HCT116 (cell line): Measurements from ENCODE around the gene MTERF4. TPM values are rescaled to one million over a fixed set of nuclear protein-coding genes. Genes with fewer than 3 reads are reported as not detected.

ENCODE experiments used
- ATAC-seq: fragments of 200-7000 bp; cut with Tn5 transposase; 2 replicates; pipeline ENCODE4 v1.9.1; 2020; ENCODE audit warnings: mild to moderate bottlenecking, moderate library complexity
- BruUV-seq: library from RNA; stranded (reverse); fragments of 400-500 nt; replicated peaks from 2 replicates; lab custom pipeline; 2021; lab: Mats Ljungman, UMichigan
- CTCF ChIA-PET: fragments of 300-600 bp; sonication (Branson Sonifier 250); formaldehyde crosslinking; loops from one replicate; lab custom pipeline; 2021; ENCODE audit warnings: antibody characterized with exemption; lab: Charles Lee
- POLR2A ChIA-PET: fragments of 300-600, 350-600 bp; sonication (Branson Sonifier 250); formaldehyde crosslinking; loops from one replicate; lab custom pipeline; 2021; ENCODE audit warnings: antibody characterized with exemption; lab: Charles Lee
- RAD21 ChIA-PET, 2 experiments: fragments of 300-600 bp; sonication (Branson Sonifier 250); formaldehyde crosslinking; loops; one replicate each; lab custom pipeline; 2023; ENCODE audit warnings: low total read pairs in 2 of 2; ENCODE audit not compliant: uncharacterized antibody in 2 of 2, unreplicated experiment in 2 of 2, low non-redundant PET in 1 of 2; lab: Charles Lee
- DNase-seq: peaks from one replicate; pipeline ENCODE4 v3.0.0-alpha.2; 2010; ENCODE audit warnings: low read depth, low spot score
- H2AFZ ChIP-seq: fragments of 200-600 bp; shearing (Covaris generic), sonication (generic); 2 replicates; pipeline ENCODE4 v1.6.1; 2017; ENCODE audit warnings: low read depth, mixed run types, mixed read lengths, antibody characterized with exemption, low read length; ENCODE audit not compliant: poor library complexity, severe bottlenecking
- H3K27ac ChIP-seq: 2 replicates; pipeline ENCODE4 v1.5.1; 2012; ENCODE audit warnings: low read depth, low read length
- H3K27me3 ChIP-seq: fragments of 200-600 bp; sonication (generic); 2 replicates; pipeline ENCODE4 v1.6.1; 2016; ENCODE audit warnings: mixed run types, low read length, mixed read lengths; ENCODE audit not compliant: insufficient read depth
- H3K36me3 ChIP-seq, 2 experiments: fragments of 200-500 bp in 1 of 2; fragments of 200-600 bp in 1 of 2; sonication (Bioruptor generic) in 1 of 2; sonication (generic) in 1 of 2; 2 replicates each; pipeline versions ENCODE4 v1.5.1 to v1.6.1; 2014 to 2016; ENCODE audit warnings: low read length in 2 of 2, inconsistent platforms in 1 of 2, mixed read lengths in 1 of 2, mixed run types in 1 of 2; ENCODE audit not compliant: insufficient read depth in 2 of 2, control insufficient read depth in 1 of 2
- H3K4me1 ChIP-seq, 2 experiments: fragments of 200-600 bp in 1 of 2; sonication (generic) in 1 of 2; 2 replicates each; pipeline versions ENCODE4 v1.5.1 to v1.6.1; 2012 to 2017; ENCODE audit warnings: low read length in 2 of 2, inconsistent platforms in 1 of 2, mild to moderate bottlenecking in 1 of 2, mixed read lengths in 1 of 2, mixed run types in 1 of 2, moderate library complexity in 1 of 2; ENCODE audit not compliant: insufficient read depth in 2 of 2, control insufficient read depth in 1 of 2
- H3K4me2 ChIP-seq: fragments of 200-600 bp; sonication (generic); 2 replicates; pipeline ENCODE4 v1.6.1; 2017; ENCODE audit warnings: mixed run types, low read length, mixed read lengths
- H3K4me3 ChIP-seq, 2 experiments: fragments of 200-600 bp in 1 of 2; sonication (generic) in 1 of 2; replicated peaks in 1 of 2; 2 replicates each; pipeline ENCODE4 v1.5.1; 2011 to 2016; ENCODE audit warnings: low read length in 2 of 2, control low read depth in 1 of 2, low read depth in 1 of 2, mild to moderate bottlenecking in 1 of 2, mixed read lengths in 1 of 2, mixed run types in 1 of 2
- H3K79me2 ChIP-seq: fragments of 200-600 bp; sonication (generic); 2 replicates; pipeline ENCODE4 v1.6.1; 2017; ENCODE audit warnings: mild to moderate bottlenecking, mixed run types, low read length, moderate library complexity, mixed read lengths; ENCODE audit not compliant: insufficient read depth
- H3K9ac ChIP-seq: fragments of 200-600 bp; sonication (generic); 2 replicates; pipeline ENCODE4 v1.6.1; 2016; ENCODE audit warnings: low read length, mixed read lengths
- H3K9me2 ChIP-seq: fragments of 200-600 bp; sonication (generic), shearing (Covaris generic); 2 replicates; pipeline ENCODE4 v1.6.1; 2017; ENCODE audit warnings: mixed run types, mild to moderate bottlenecking, moderate library complexity; ENCODE audit not compliant: insufficient read depth
- H3K9me3 ChIP-seq, 2 experiments: fragments of 200-500 bp in 1 of 2; fragments of 200-600 bp in 1 of 2; sonication (Bioruptor generic) in 1 of 2; sonication (generic) in 1 of 2; 2 replicates each; pipeline ENCODE4 v1.6.1; 2014 to 2017; ENCODE audit warnings: low read length in 2 of 2, mixed read lengths in 2 of 2, inconsistent platforms in 1 of 2, low read depth in 1 of 2, mild to moderate bottlenecking in 1 of 2, mixed run types in 1 of 2, moderate library complexity in 1 of 2; ENCODE audit not compliant: control insufficient read depth in 1 of 2, insufficient read depth in 1 of 2
- H4K20me1 ChIP-seq: fragments of 200-600 bp; sonication (generic), shearing (Covaris generic); 2 replicates; pipeline ENCODE4 v1.6.1; 2017; ENCODE audit warnings: mixed run types, mild to moderate bottlenecking, moderate library complexity; ENCODE audit not compliant: insufficient read depth
- EGR1 ChIP-seq: IDR thresholded peaks from 2 replicates; pipeline ENCODE4 v1.6.1; 2012; ENCODE audit warnings: low read depth
- EZH2 ChIP-seq: fragments of 200-600 bp; sonication (generic); IDR thresholded peaks from 2 replicates; pipeline ENCODE4 v1.6.1; 2017; ENCODE audit warnings: antibody characterized with exemption, mixed run types
- EZH2phosphoT487 ChIP-seq: fragments of 200-600 bp; IDR thresholded peaks from 2 replicates; pipeline ENCODE4 v1.6.1; 2018; ENCODE audit warnings: antibody characterized with exemption, borderline replicate concordance
- JUND ChIP-seq: IDR thresholded peaks from 2 replicates; pipeline ENCODE4 v1.6.1; 2012
- POLR2AphosphoS5 ChIP-seq: IDR thresholded peaks from 2 replicates; pipeline ENCODE4 v1.6.1; 2011; ENCODE audit warnings: mild to moderate bottlenecking, low read depth, low read length, moderate library complexity
- RAD21 ChIP-seq: IDR thresholded peaks from 2 replicates; pipeline ENCODE4 v1.6.1; 2012; ENCODE audit warnings: low read depth, mild to moderate bottlenecking
- REST ChIP-seq: IDR thresholded peaks from 2 replicates; pipeline ENCODE4 v1.6.1; 2012; ENCODE audit warnings: low read depth
- SIN3A ChIP-seq: IDR thresholded peaks from 2 replicates; pipeline ENCODE4 v1.6.1; 2012; ENCODE audit warnings: low read depth
- SRF ChIP-seq: IDR thresholded peaks from 2 replicates; pipeline ENCODE4 v1.6.1; 2012; ENCODE audit warnings: low read depth
- TCF7L2 ChIP-seq: IDR thresholded peaks from 2 replicates; pipeline ENCODE4 v1.7.0; 2011; ENCODE audit warnings: borderline replicate concordance, inconsistent platforms; ENCODE audit not compliant: insufficient read depth, insufficient read length; ENCODE audit errors: extremely low read depth
- ZBTB33 ChIP-seq: IDR thresholded peaks from 2 replicates; pipeline ENCODE4 v1.6.1; 2011; ENCODE audit warnings: mild to moderate bottlenecking, low read length, moderate library complexity; ENCODE audit not compliant: insufficient replicate concordance; ENCODE audit errors: extremely low read depth
- ZNF274 ChIP-seq: fragments of 200-500 bp; sonication (Bioruptor generic); IDR thresholded peaks from 2 replicates; pipeline ENCODE4 v1.6.1; 2014; ENCODE audit warnings: mild to moderate bottlenecking, low read depth, low read length, inconsistent platforms
- intact Hi-C: fragments of 100-400 bp; cut with micrococcal nuclease; formaldehyde crosslinking; loops from 2 replicates; pipeline ENCODE4 v1.10.0; 2022
- total RNA-seq: library from RNA; stranded (reverse); gene quantifications from one replicate; pipeline ENCODE4 v1.2.1, GENCODE V29; 2021; ENCODE audit not compliant: unreplicated experiment
- TF ChIP-seq, protein P1 (sequence below): IDR thresholded peaks from 2 replicates; pipeline ENCODE4 v1.6.1; 2012

MTERF4 gene
- total RNA-seq, 1 experiment from 2014 or later = 25.5 TPM

DNA sequence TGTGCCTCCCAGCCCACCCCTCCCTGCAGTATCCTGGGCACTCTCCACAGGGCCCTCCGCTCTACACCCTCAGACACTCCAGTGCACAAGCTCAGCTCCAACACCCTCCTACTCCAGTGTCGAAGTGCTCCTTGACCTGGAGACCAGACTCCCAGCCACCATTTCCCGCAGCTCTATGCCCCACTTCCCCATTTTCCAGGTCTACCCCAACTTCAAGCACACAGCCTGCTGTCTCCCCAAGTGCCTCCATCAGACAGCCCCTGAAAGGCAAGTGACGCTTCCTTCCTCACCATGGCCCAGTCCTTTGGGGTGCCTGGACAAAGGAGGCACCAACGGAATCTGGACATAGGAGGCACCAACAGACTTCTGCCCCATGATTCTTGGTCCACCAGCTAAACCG is 40.0 kb upstream of the MTERF4 start (continued):
- TF ChIP-seq ZBTB33 (no peak), SIN3A (no peak), TCF7L2 (no peak), RAD21 (no peak)
- TF ChIP-seq, all 23 proteins: peak for 0

DNA sequence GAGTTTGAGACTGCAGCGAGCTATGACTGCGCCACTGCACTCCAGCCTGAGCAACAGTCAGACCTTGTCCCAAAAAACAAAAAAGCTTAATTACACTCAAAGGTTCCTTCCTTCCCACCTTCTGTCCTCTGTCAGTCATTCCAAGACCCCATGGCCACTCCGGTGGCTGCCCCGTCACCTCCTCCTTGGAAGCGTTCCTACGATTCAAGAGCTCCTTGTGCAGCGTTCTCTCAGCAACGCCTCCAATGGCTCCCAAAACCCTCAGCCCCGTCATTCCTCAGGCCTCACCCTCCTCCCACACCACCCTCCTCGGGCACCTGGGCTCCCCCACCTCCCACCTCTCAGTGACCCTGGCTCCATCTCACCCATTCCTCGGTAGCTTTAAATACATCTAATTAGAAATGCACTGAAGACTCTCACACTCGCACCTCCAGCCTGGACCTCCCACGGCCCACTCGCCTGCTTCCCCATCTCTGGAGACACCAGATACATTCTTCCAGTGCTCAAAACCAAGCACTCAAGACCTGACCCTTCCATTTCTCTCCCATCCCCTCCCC is 39.2 kb upstream of the MTERF4 start:
- DNase-seq (no peak), ATAC-seq (no peak)
- TF ChIP-seq POLR2AphosphoS5 = no peak
- no peak for TF ChIP-seq EZH2
- TF ChIP-seq, protein P1, sequence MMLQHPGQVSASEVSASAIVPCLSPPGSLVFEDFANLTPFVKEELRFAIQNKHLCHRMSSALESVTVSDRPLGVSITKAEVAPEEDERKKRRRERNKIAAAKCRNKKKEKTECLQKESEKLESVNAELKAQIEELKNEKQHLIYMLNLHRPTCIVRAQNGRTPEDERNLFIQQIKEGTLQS = no peak
- TF ChIP-seq EZH2phosphoT487 = no peak
- TF ChIP-seq SRF = no peak
- TF ChIP-seq ZNF274 = no peak
- no peak for TF ChIP-seq EGR1
- no peak for TF ChIP-seq REST
- no peak for TF ChIP-seq JUND
- H3K4me2 ChIP-seq = no peak overlapping the region
- H3K27me3 ChIP-seq = no peaks in the 10 kb centered on the region
- BruUV-seq = no TSS peak
- no peaks in the 10 kb centered on the region for H4K20me1 ChIP-seq
- H3K4me1 ChIP-seq = no peaks in the 10 kb centered on the region
- H3K36me3 ChIP-seq = peaks cover 0 to 4% of the 10 kb centered on the region in 2 experiments; a peak in 2 of 4 replicates
- no peak overlapping the region for H3K4me3 ChIP-seq
- ChIA-PET CTCF (no interaction called here), RAD21 (no interaction called here), POLR2A (interaction anchor here (1.7 kb wide), 1 partner anchor 9 kb away, joined by 4 read pairs; the partner anchor contains the start of gene PPP1R7)
- H2AFZ ChIP-seq = no peak overlapping the region
- no peaks in the 10 kb centered on the region for H3K9me3 ChIP-seq
- no peak overlapping the region for H3K27ac ChIP-seq
- peaks cover 17% of the 10 kb centered on the region; the same call in 1 of the 2 replicates for H3K79me2 ChIP-seq
- no peak overlapping the region for H3K9ac ChIP-seq
- no peaks in the 10 kb centered on the region for H3K9me2 ChIP-seq
- intact Hi-C loops = no loop called here
